Endodermal cell (in vitro differentiated cells): ENCODE results near the gene OR2AE1. TPM values are rescaled to one million over a fixed set of nuclear protein-coding genes. Genes with fewer than 3 reads are reported as not detected.
A peak's percentile ranks its signal among the peaks of the same experiment; 100 is the strongest.

Experiments used
- DNase-seq: peaks from one replicate; pipeline ENCODE4 v3.0.0-alpha.2; 2017
- H3K27ac ChIP-seq: 2 replicates; pipeline ENCODE4 v1.5.1; 2013; ENCODE audit warnings: mild to moderate bottlenecking, low read depth, low read length, moderate library complexity
- H3K27me3 ChIP-seq: 2 replicates; pipeline ENCODE4 v1.6.1; 2013; ENCODE audit warnings: mild to moderate bottlenecking, low read length, moderate library complexity; ENCODE audit not compliant: insufficient read depth, control insufficient read depth, poor library complexity, severe bottlenecking
- H3K36me3 ChIP-seq: 2 replicates; pipeline ENCODE4 v1.7.0; 2013; ENCODE audit warnings: mild to moderate bottlenecking, low read length, moderate library complexity; ENCODE audit not compliant: control insufficient read depth, insufficient read depth
- H3K4me1 ChIP-seq: one replicate; pipeline ENCODE4 v1.7.0; 2013; ENCODE audit warnings: low read length; ENCODE audit not compliant: control insufficient read depth, insufficient read depth
- H3K4me3 ChIP-seq: 2 replicates; pipeline ENCODE4 v1.5.1; 2013; ENCODE audit warnings: mild to moderate bottlenecking, low read length, moderate library complexity
- H3K9ac ChIP-seq: 2 replicates; pipeline ENCODE4 v1.6.1; 2013; ENCODE audit warnings: mild to moderate bottlenecking, low read length, moderate library complexity; ENCODE audit not compliant: poor library complexity, severe bottlenecking; ENCODE audit errors: extremely low read depth
- H3K9me3 ChIP-seq: 2 replicates; pipeline ENCODE4 v1.6.1; 2013; ENCODE audit warnings: mild to moderate bottlenecking, low read length, moderate library complexity; ENCODE audit not compliant: control insufficient read depth
- H3K27ac Mint-ChIP-seq: 2 replicates; pipeline ENCODE4 v1.8.0; 2020; ENCODE audit warnings: mixed read lengths
- H3K27me3 Mint-ChIP-seq: 2 replicates; pipeline ENCODE4 v1.8.0; 2021; ENCODE audit warnings: mild to moderate bottlenecking, mixed read lengths; ENCODE audit not compliant: insufficient read depth
- H3K36me3 Mint-ChIP-seq: 2 replicates; pipeline ENCODE4 v1.8.0; 2020; ENCODE audit warnings: low read depth, mixed read lengths
- H3K4me1 Mint-ChIP-seq: 2 replicates; pipeline ENCODE4 v1.8.0; 2020; ENCODE audit warnings: mixed read lengths
- H3K4me3 Mint-ChIP-seq: 2 replicates; pipeline ENCODE4 v1.8.0; 2020; ENCODE audit warnings: mild to moderate bottlenecking, moderate library complexity, mixed read lengths
- H3K9me3 Mint-ChIP-seq: 2 replicates; pipeline ENCODE4 v1.8.0; 2020; ENCODE audit warnings: mild to moderate bottlenecking, mixed read lengths
- WGBS, 2 experiments: methylation state at CpG; one replicate each; pipeline versions ENCODE4 v1.1.5 to v1.1.7; 2013; ENCODE audit warnings: missing lambda C conversion rate in 2 of 2, mixed read lengths in 1 of 2; ENCODE audit not compliant: insufficient coverage in 1 of 2, insufficient read length in 1 of 2; 5-methylcytosine and 5-hydroxymethylcytosine counted together
- total RNA-seq, 2 donors: library from RNA; stranded (reverse); fragmentation: NEBNext Ultra II Directional in 1 of 2; extraction: Animal tissue kit (Norgen Biotek cat#: 25700) in 1 of 2; gene quantifications; 2 replicates in 1 of 2; 3 replicates in 1 of 2; pipeline ENCODE4 v1.2.1, GENCODE V29; 2021
- TF ChIP-seq, protein P1 (sequence below): fragments of 200-600 bp; sonication (generic); conservative IDR thresholded peaks from 2 replicates; pipeline ENCODE4 v1.5.0; 2021; ENCODE audit warnings: antibody characterized with exemption, mild to moderate bottlenecking

OR2AE1 gene
- total RNA-seq, 2 donors from 2014 or later: not detected

DNA sequence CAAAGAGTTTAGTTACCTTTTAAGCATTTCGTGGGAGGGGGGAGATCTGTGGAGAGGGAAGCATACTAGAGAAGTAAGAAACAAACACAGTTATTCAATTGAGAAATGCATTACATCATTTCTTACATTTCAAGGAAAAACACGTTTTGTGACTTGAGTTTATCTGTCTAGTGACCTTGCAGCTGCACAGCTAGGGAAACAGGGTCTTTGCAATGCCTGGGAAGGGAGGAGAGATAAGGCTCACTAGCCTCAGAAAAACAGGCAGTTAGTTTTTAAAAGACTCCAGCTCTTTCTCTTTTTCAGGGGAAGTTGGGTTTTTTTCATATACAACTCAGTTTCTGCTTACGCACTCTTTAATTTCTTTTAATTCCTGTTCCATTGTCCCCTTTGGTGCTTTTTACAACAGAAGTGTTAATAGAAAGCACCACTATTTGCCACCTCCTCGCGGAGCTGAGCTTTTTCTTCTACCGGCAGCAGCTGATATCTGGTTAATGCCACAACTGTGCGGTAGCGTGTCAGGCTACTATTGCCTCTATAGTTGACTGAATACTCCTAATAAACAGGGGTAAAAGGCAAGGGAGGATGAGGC, 43.5 kb downstream of the OR2AE1 start:
- Mint-ChIP-seq H3K4me3 (no peak overlapping the region), H3K27ac (peak overlapping the region; percentile 1), H3K9me3 (peaks cover 3% of the 10 kb centered on the region), H3K27me3 (no peaks in the 10 kb centered on the region), H3K36me3 (no peaks in the 10 kb centered on the region), H3K4me1 (peaks cover 48% of the 10 kb centered on the region)
- no peaks in the 10 kb centered on the region for H3K27me3 ChIP-seq
- H3K9me3 ChIP-seq: peaks cover 4% of the 10 kb centered on the region
- 70 to 88% methylated on average over 4 to 8 of the region's 8 CpGs for WGBS, 2 experiments
- no peak overlapping the region for H3K27ac ChIP-seq
- peaks cover 17% of the 10 kb centered on the region for H3K4me1 ChIP-seq
- DNase-seq: no peak
- TF ChIP-seq, protein P1, sequence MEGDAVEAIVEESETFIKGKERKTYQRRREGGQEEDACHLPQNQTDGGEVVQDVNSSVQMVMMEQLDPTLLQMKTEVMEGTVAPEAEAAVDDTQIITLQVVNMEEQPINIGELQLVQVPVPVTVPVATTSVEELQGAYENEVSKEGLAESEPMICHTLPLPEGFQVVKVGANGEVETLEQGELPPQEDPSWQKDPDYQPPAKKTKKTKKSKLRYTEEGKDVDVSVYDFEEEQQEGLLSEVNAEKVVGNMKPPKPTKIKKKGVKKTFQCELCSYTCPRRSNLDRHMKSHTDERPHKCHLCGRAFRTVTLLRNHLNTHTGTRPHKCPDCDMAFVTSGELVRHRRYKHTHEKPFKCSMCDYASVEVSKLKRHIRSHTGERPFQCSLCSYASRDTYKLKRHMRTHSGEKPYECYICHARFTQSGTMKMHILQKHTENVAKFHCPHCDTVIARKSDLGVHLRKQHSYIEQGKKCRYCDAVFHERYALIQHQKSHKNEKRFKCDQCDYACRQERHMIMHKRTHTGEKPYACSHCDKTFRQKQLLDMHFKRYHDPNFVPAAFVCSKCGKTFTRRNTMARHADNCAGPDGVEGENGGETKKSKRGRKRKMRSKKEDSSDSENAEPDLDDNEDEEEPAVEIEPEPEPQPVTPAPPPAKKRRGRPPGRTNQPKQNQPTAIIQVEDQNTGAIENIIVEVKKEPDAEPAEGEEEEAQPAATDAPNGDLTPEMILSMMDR: no peak
- H3K36me3 ChIP-seq: no peaks in the 10 kb centered on the region
- H3K9ac ChIP-seq: no peak overlapping the region
- H3K4me3 ChIP-seq: no peak overlapping the region

DNA sequence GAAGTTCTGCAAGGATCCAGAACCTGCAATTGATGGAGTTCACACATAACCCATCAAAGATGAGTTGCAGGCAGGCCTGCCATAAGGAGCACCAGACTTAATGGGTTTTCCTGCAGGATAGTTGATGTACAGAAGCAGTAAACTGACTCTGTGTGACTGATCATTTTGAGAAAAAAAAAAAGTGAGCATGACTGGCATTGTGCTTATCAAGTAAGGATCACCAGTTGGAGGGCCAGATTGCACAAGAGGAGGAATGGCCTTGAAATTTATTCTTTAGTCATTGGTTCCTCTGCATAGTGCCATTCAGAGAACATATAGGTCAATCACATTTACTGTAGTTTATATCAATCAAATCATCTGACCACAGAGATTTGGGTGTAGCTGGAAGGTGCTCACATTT, 45.2 kb downstream of the OR2AE1 start:
- H3K4me1 ChIP-seq: peaks cover 25% of the 10 kb centered on the region
- TF ChIP-seq, protein P1: no peak
- no peaks in the 10 kb centered on the region for H3K27me3 Mint-ChIP-seq
- H3K36me3 Mint-ChIP-seq: no peaks in the 10 kb centered on the region
- H3K27me3 ChIP-seq: no peaks in the 10 kb centered on the region
- no peak overlapping the region for H3K27ac Mint-ChIP-seq
- no peak overlapping the region for H3K27ac ChIP-seq
- no peak overlapping the region for H3K9ac ChIP-seq
- H3K4me1 Mint-ChIP-seq: peaks cover 56% of the 10 kb centered on the region
- DNase-seq: peak; percentile 17
- peaks cover 2% of the 10 kb centered on the region for H3K9me3 Mint-ChIP-seq
- no peak overlapping the region for H3K4me3 ChIP-seq
- no peaks in the 10 kb centered on the region for H3K36me3 ChIP-seq
- H3K4me3 Mint-ChIP-seq: no peak overlapping the region
- H3K9me3 ChIP-seq: peaks cover 1% of the 10 kb centered on the region

DNA sequence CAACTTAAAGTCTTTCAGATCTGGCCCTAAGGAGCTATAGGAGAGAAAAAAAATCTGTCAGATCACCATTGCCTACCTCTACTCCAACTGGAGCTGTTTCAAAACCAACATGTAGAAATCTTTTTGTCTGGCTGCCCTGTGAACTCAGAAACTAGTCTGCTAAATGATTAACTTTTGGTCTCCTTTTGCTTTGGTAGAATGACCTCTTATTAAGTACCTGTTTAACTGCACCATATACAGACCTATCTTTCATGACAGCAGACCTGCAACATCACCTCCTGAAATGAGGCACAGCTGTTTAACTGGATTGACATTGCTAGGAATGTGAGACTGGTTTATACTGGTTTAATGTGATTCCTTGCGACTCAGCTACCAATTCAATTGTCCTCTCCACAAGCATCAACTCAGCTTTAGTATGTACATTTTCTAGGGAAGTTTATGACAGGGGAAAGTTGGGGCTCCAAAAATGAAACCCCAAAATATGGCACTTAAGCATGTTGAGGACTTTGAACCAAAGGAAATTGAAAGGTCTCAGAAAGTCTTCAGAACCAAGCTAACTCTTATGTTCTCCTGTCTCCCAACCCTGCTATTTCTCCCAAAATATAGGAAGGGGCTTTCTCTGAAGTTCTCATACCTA, 47.2 kb downstream of the OR2AE1 start:
- H3K4me3 Mint-ChIP-seq: no peak overlapping the region
- WGBS, 2 experiments: no CpG with 5 or more reads among the region's 1 CpG
- no peaks in the 10 kb centered on the region for H3K9me3 Mint-ChIP-seq
- no peak overlapping the region for H3K4me3 ChIP-seq
- peak; percentile 2 for DNase-seq
- H3K27me3 Mint-ChIP-seq: no peaks in the 10 kb centered on the region
- H3K4me1 Mint-ChIP-seq: peaks cover 70% of the 10 kb centered on the region
- H3K9me3 ChIP-seq: peaks cover 19% of the 10 kb centered on the region
- H3K9ac ChIP-seq: no peak overlapping the region
- TF ChIP-seq, protein P1: no peak
- H3K27ac ChIP-seq: no peak overlapping the region
- no peaks in the 10 kb centered on the region for H3K36me3 Mint-ChIP-seq
- peak overlapping the region; percentile 53 for H3K27ac Mint-ChIP-seq
- peaks cover 33% of the 10 kb centered on the region for H3K4me1 ChIP-seq
- H3K36me3 ChIP-seq: no peaks in the 10 kb centered on the region
- no peaks in the 10 kb centered on the region for H3K27me3 ChIP-seq
